B cell (primary cell): ENCODE measurements around the gene MRPL14. TPM values are rescaled to one million over a fixed set of nuclear protein-coding genes. Genes with fewer than 3 reads are reported as not detected.
A peak's percentile ranks its signal among the peaks of the same experiment; 100 is the strongest.

Experiments used
- ATAC-seq: fragments of 200-7000 bp; cut with Tn5 transposase; one replicate; pipeline ENCODE4 v1.10.0; 2021; ENCODE audit warnings: low read depth, mild to moderate bottlenecking, moderate number of reproducible peaks, moderate library complexity
- CTCF ChIA-PET: fragments of 350-600 bp; sonication (Branson Sonifier 250); formaldehyde crosslinking; loops from one replicate; lab custom pipeline; 2021; ENCODE audit warnings: antibody characterized with exemption, inconsistent platforms; lab: Charles Lee
- POLR2A ChIA-PET: fragments of 350-600 bp; sonication (Branson Sonifier 250); formaldehyde crosslinking; loops from one replicate; lab custom pipeline; 2021; ENCODE audit warnings: antibody characterized with exemption; lab: Charles Lee
- DNase-seq: peaks from one replicate; pipeline ENCODE4 v3.0.0; 2013
- H2AFZ ChIP-seq: 2 replicates; pipeline ENCODE4 v1.6.1; 2012; ENCODE audit warnings: mild to moderate bottlenecking, low read depth, low read length; ENCODE audit not compliant: insufficient read depth, poor library complexity, severe bottlenecking
- H3K27ac ChIP-seq, 2 donors: 1 replicate in 1 of 2; 2 replicates in 1 of 2; pipeline ENCODE4 v1.5.1; 2012 to 2013; ENCODE audit warnings: low read length in 2 of 2, mild to moderate bottlenecking in 2 of 2, moderate library complexity in 1 of 2
- H3K27me3 ChIP-seq, 4 experiments: fragments of 200-600 bp in 1 of 4; sonication (generic) in 1 of 4; replicated peaks in 1 of 4; 1 replicate in 2 of 4; 2 replicates in 2 of 4; pipeline versions ENCODE4 v1.6.1 to v1.7.0; 2013 to 2016; ENCODE audit warnings: low read length in 3 of 4, mild to moderate bottlenecking in 2 of 4, mixed read lengths in 1 of 4, moderate library complexity in 1 of 4; ENCODE audit not compliant: insufficient read depth in 4 of 4, control insufficient read depth in 3 of 4; ENCODE audit errors: control extremely low read depth in 1 of 4
- H3K36me3 ChIP-seq, 2 experiments: replicated peaks in 1 of 2; 1 replicate in 1 of 2; 2 replicates in 1 of 2; pipeline versions ENCODE4 v1.6.1 to v1.7.1; 2013; ENCODE audit warnings: low read length in 1 of 2; ENCODE audit not compliant: insufficient read depth in 2 of 2, control insufficient read depth in 1 of 2; ENCODE audit errors: control extremely low read depth in 1 of 2, extremely low read depth in 1 of 2
- H3K4me1 ChIP-seq, 2 donors: fragments of 200-600 bp in 1 of 2; sonication (generic) in 1 of 2; 1 replicate in 1 of 2; 2 replicates in 1 of 2; pipeline versions ENCODE4 v1.5.1 to v1.6.1; 2013 to 2017; ENCODE audit warnings: low read length in 2 of 2; ENCODE audit not compliant: control insufficient read depth in 2 of 2, insufficient read depth in 2 of 2
- H3K4me2 ChIP-seq: replicated peaks from 2 replicates; pipeline ENCODE3; 2012; ENCODE audit warnings: mild to moderate bottlenecking, low read depth, low read length; ENCODE audit not compliant: poor library complexity, severe bottlenecking
- H3K4me3 ChIP-seq, 5 experiments: fragments of 200-600 bp in 1 of 5; sonication (generic) in 1 of 5; 1 replicate in 3 of 5; 2 replicates in 2 of 5; pipeline versions ENCODE4 v1.5.1 to v1.7.0; 2011 to 2016; ENCODE audit warnings: low read length in 4 of 5, mild to moderate bottlenecking in 4 of 5, low read depth in 2 of 5, control low read depth in 1 of 5, moderate library complexity in 1 of 5; ENCODE audit not compliant: insufficient read depth in 1 of 5; ENCODE audit errors: control extremely low read depth in 1 of 5, extremely low read depth in 1 of 5
- H3K79me2 ChIP-seq: fragments of 200-600 bp; sonication (generic); one replicate; pipeline ENCODE4 v1.6.0; 2016; ENCODE audit warnings: low read length; ENCODE audit not compliant: control insufficient read depth, insufficient read depth
- H3K9ac ChIP-seq: fragments of 200-600 bp; sonication (generic); 2 replicates; pipeline ENCODE4 v1.6.1; 2017; ENCODE audit warnings: mild to moderate bottlenecking, low read length, moderate library complexity
- H3K9me3 ChIP-seq, 3 donors: one replicate each; pipeline versions ENCODE4 v1.6.1 to v1.7.1; 2013; ENCODE audit warnings: low read length in 2 of 3; ENCODE audit not compliant: control insufficient read depth in 2 of 3, insufficient read depth in 1 of 3; ENCODE audit errors: control extremely low read depth in 1 of 3
- H4K20me1 ChIP-seq: 2 replicates; pipeline ENCODE4 v1.6.0; 2012; ENCODE audit warnings: mild to moderate bottlenecking, low read length; ENCODE audit not compliant: insufficient read depth, control insufficient read depth, poor library complexity, severe bottlenecking
- H3K27ac Mint-ChIP-seq: one replicate; pipeline ENCODE4 v1.8.0; 2021; ENCODE audit warnings: mixed read lengths
- H3K27me3 Mint-ChIP-seq: one replicate; pipeline ENCODE4 v1.8.0; 2021; ENCODE audit warnings: mixed read lengths
- H3K4me1 Mint-ChIP-seq: one replicate; pipeline ENCODE4 v1.8.0; 2021; ENCODE audit warnings: mixed read lengths
- H3K4me3 Mint-ChIP-seq: one replicate; pipeline ENCODE4 v1.8.0; 2021; ENCODE audit warnings: mixed read lengths
- H3K9me3 Mint-ChIP-seq: one replicate; pipeline ENCODE4 v1.8.0; 2022; ENCODE audit warnings: mixed read lengths; ENCODE audit not compliant: insufficient read depth
- EZH2 ChIP-seq: IDR thresholded peaks from 2 replicates; pipeline ENCODE4 v1.6.1; 2012; ENCODE audit warnings: borderline replicate concordance, low read depth, mild to moderate bottlenecking, moderate library complexity, low read length; ENCODE audit not compliant: insufficient read depth, poor library complexity, severe bottlenecking
- WGBS: methylation state at CpG from one replicate; pipeline ENCODE4 v1.1.5; 2013; ENCODE audit warnings: missing lambda C conversion rate; ENCODE audit not compliant: insufficient coverage; 5-methylcytosine and 5-hydroxymethylcytosine counted together
- intact Hi-C: fragments of 100-400 bp; cut with micrococcal nuclease; formaldehyde crosslinking; loops from one replicate; pipeline ENCODE4 v1.10.0; 2022
- polyA plus RNA-seq: library from polyadenylated mRNA; depleted of rRNA; stranded (reverse); fragments of >200 nt; gene quantifications from 2 replicates; pipeline ENCODE4 v1.2.3, GENCODE V29; 2012
- total RNA-seq, 2 donors: library from RNA; stranded (reverse); fragments of 120-200 nt in 1 of 2; gene quantifications; 1 replicate in 1 of 2; 2 replicates in 1 of 2; pipeline versions ENCODE4 v1.2.3 to v1.2.4, GENCODE V29; 2013 to 2022
- TF ChIP-seq, protein P1 (sequence below): fragments of 200-600 bp; IDR thresholded peaks from one replicate; pipeline ENCODE4 v1.8.0; 2022; ENCODE audit warnings: antibody characterized with exemption, mild to moderate bottlenecking

MRPL14 gene
- total and polyA plus RNA-seq, 2 donors (not counting 1 experiment from before 2014, with no cell fraction given): 16.7 to 23.5 TPM

DNA sequence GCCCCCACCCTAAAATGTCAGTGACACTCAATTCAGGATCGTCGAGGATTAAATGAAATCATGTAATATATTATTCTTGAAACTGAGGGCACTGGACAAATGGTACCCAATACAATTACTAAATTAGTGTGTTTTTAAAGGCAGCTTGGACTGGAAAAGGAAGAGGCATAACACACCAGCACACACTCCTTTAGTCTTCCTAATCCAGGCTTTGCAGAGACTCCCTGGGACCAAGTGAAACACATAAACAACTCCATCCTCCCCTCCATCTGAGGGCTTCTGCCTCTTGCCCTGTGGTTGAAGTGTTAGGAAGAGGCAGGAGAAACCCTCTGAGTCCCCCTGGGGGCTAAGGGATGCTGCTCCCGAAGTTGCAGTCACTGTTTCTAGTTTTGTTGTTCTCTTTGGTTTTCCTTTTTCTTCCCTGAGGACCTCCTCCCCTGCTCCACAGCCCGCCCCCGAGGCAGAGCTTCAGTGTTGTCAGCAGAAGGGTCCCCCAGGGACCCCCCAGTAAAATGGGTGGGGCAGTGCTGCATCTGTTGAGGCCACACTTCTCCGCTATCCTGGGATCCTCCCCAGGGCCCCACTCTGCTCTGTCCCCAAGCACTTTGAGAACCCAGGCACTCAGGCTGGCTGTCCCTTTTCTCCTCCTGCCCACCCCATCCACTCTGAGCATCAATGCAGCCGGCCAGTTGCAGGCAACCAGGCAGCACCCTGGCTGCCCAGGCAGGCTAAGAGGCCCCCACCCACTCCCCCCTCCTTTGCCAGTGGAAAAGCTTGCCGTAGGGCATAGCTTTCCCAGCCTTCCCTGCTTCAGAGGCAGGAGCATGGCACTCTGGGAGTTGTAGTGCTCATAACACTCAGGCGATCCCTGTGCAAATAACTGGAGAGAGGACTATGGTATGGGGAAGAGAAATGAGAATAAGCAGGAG, 6.0 kb upstream of the MRPL14 start:
- H3K79me2 ChIP-seq: peaks cover 4% of the 10 kb centered on the region
- H3K27me3 ChIP-seq: no peaks in the 10 kb centered on the region
- H3K4me3 ChIP-seq: no peak overlapping the region
- Mint-ChIP-seq H3K27me3 (no peaks in the 10 kb centered on the region), H3K9me3 (no peaks in the 10 kb centered on the region), H3K4me3 (no peak overlapping the region), H3K27ac (no peak overlapping the region), H3K4me1 (peaks cover 16% of the 10 kb centered on the region)
- POLR2A ChIA-PET: no interaction called here
- peaks cover 5% of the 10 kb centered on the region for H4K20me1 ChIP-seq
- H3K4me1 ChIP-seq: peaks cover 8 to 13% of the 10 kb centered on the region in 2 donors
- peaks cover 0 to 3% of the 10 kb centered on the region in 2 experiments for H3K36me3 ChIP-seq
- CTCF ChIA-PET: interaction anchor here (2.4 kb wide), 1 partner anchor 36 kb away, joined by 7 read pairs; no protein-coding TSS in a partner anchor
- no peak overlapping the region for H3K27ac ChIP-seq
- intact Hi-C loops: no loop called here
- no peak overlapping the region for H2AFZ ChIP-seq
- ATAC-seq (no peak), DNase-seq (no peak)
- H3K9ac ChIP-seq: no peak overlapping the region
- peak overlapping the region; percentile 31 for H3K4me2 ChIP-seq
- H3K9me3 ChIP-seq: no peaks in the 10 kb centered on the region
- no peak for TF ChIP-seq EZH2
- TF ChIP-seq, protein P1, sequence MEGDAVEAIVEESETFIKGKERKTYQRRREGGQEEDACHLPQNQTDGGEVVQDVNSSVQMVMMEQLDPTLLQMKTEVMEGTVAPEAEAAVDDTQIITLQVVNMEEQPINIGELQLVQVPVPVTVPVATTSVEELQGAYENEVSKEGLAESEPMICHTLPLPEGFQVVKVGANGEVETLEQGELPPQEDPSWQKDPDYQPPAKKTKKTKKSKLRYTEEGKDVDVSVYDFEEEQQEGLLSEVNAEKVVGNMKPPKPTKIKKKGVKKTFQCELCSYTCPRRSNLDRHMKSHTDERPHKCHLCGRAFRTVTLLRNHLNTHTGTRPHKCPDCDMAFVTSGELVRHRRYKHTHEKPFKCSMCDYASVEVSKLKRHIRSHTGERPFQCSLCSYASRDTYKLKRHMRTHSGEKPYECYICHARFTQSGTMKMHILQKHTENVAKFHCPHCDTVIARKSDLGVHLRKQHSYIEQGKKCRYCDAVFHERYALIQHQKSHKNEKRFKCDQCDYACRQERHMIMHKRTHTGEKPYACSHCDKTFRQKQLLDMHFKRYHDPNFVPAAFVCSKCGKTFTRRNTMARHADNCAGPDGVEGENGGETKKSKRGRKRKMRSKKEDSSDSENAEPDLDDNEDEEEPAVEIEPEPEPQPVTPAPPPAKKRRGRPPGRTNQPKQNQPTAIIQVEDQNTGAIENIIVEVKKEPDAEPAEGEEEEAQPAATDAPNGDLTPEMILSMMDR: no peak
- WGBS: 28% methylated on average over 6 of the region's 9 CpGs

DNA sequence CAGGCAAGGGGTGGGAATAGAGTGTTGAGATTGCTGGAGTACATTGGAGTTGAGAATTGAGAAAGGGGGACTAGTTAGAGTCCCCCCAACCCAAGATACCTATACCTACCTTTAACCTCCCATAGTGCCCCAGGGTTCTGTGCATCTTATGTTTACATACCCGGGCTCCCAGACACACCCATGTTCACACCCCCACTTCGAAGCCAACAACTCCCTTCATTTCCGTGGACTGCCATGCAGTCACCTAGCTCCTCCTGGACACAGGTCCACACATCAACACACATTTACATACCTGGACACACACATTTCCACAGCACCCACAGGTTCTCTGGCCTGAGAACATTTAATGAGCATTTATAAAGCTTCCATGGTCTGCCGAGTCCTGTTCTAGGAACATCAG, 5.2 kb upstream of the MRPL14 start:
- DNase-seq (no peak), ATAC-seq (no peak)
- 98% methylated on average over 4 of the region's 4 CpGs for WGBS
- CTCF ChIA-PET: interaction anchor here (1.1 kb wide), 1 partner anchor 36 kb away, joined by 3 read pairs; no protein-coding TSS in a partner anchor
- Histone ChIP-seq H3K36me3 (peaks cover 0 to 3% of the 10 kb centered on the region in 2 experiments), H4K20me1 (peaks cover 7% of the 10 kb centered on the region), H3K4me2 (no peak overlapping the region), H2AFZ (no peak overlapping the region), H3K4me3 (no peak overlapping the region), H3K27me3 (no peaks in the 10 kb centered on the region), H3K4me1 (peaks cover 12 to 16% of the 10 kb centered on the region in 2 donors), H3K9me3 (no peaks in the 10 kb centered on the region), H3K27ac (no peak overlapping the region), H3K79me2 (peaks cover 12% of the 10 kb centered on the region), H3K9ac (no peak overlapping the region)
- H3K4me3 Mint-ChIP-seq: no peak overlapping the region
- H3K4me1 Mint-ChIP-seq: peaks cover 18% of the 10 kb centered on the region
- intact Hi-C loops: no loop called here
- POLR2A ChIA-PET: interaction anchor here (0.9 kb wide), 1 partner anchor 23 kb away, joined by 4 read pairs; no protein-coding TSS in a partner anchor
- H3K27me3 Mint-ChIP-seq: no peaks in the 10 kb centered on the region
- TF ChIP-seq, protein P1: no peak
- TF ChIP-seq EZH2: no peak
- H3K9me3 Mint-ChIP-seq: no peaks in the 10 kb centered on the region
- H3K27ac Mint-ChIP-seq: no peak overlapping the region
